ENCODE measurements around the gene COL4A2.

The COL4A2 gene

GRCh38 chr13:110291286-110291685 lies 15.8 kb upstream of the COL4A2 start:
- DNase-seq = no peak

GRCh38 chr13:110293037-110293436 lies 14.0 kb upstream of the COL4A2 start:
- DNase-seq = no peak

GRCh38 chr13:110293649-110294048 lies 13.4 kb upstream of the COL4A2 start:
- no peak for DNase-seq

GRCh38 chr13:110294146-110294545 lies 12.9 kb upstream of the COL4A2 start:
- DNase-seq = no peak

- DNase-seq = no peak
These were observed 12.5 kb upstream of the COL4A2 start for GRCh38 chr13:110294622-110295021.

- no peak for DNase-seq
These were observed 10.1 kb upstream of the COL4A2 start for GRCh38 chr13:110297011-110297410.

GRCh38 chr13:110297766-110298504 lies 9.1 kb upstream of the COL4A2 start:
- DNase-seq = no peak

- no peak for DNase-seq
These were observed 8.4 kb upstream of the COL4A2 start for GRCh38 chr13:110298505-110299282.

- DNase-seq = no peak
These were observed 7.7 kb upstream of the COL4A2 start for GRCh38 chr13:110299283-110299840.

- DNase-seq = no peak
These were observed 6.8 kb upstream of the COL4A2 start for GRCh38 chr13:110300090-110300815.

- DNase-seq = no peak
These were observed 6.0 kb upstream of the COL4A2 start for GRCh38 chr13:110301083-110301482.

- no peak for DNase-seq
These were observed 5.2 kb upstream of the COL4A2 start for GRCh38 chr13:110301606-110302553.

- no peak for DNase-seq
These were observed 4.1 kb upstream of the COL4A2 start for GRCh38 chr13:110302997-110303396.

GRCh38 chr13:110303644-110304043 lies 3.4 kb upstream of the COL4A2 start:
- no peak for DNase-seq

- no peak for DNase-seq
These were observed 2.8 kb upstream of the COL4A2 start for GRCh38 chr13:110304256-110304655.

- DNase-seq = no peak
These were observed 2.1 kb upstream of the COL4A2 start for GRCh38 chr13:110305001-110305400.

GRCh38 chr13:110305544-110305943 lies 1.5 kb upstream of the COL4A2 start:
- DNase-seq = no peak

GRCh38 chr13:110305949-110306339 lies 1.1 kb upstream of the COL4A2 start:
- no peak for DNase-seq

- DNase-seq = no peak
These were observed 634 bp upstream of the COL4A2 start for GRCh38 chr13:110306340-110306959.

GRCh38 chr13:110307767-110308655 lies 927 bp downstream of the COL4A2 start:
- DNase-seq = no peak
